GM23338 (cell line): ENCODE measurements around the gene TMC1.

Experiments used
- REST ChIP-seq: IDR thresholded peaks from one replicate; pipeline ENCODE4 v1.6.1; 2018; ENCODE audit warnings: antibody characterized with exemption; ENCODE audit not compliant: unreplicated experiment
- TF ChIP-seq, protein P1 (sequence below), 2 experiments: fragments of 200-600 bp in 1 of 2; sonication (generic) in 1 of 2; conservative IDR thresholded peaks; 2 replicates each; pipeline versions ENCODE4 v1.5.1 to v1.6.1; 2016 to 2017; ENCODE audit warnings: antibody characterized with exemption in 2 of 2, low read depth in 2 of 2, mild to moderate bottlenecking in 2 of 2, moderate library complexity in 1 of 2

DNA sequence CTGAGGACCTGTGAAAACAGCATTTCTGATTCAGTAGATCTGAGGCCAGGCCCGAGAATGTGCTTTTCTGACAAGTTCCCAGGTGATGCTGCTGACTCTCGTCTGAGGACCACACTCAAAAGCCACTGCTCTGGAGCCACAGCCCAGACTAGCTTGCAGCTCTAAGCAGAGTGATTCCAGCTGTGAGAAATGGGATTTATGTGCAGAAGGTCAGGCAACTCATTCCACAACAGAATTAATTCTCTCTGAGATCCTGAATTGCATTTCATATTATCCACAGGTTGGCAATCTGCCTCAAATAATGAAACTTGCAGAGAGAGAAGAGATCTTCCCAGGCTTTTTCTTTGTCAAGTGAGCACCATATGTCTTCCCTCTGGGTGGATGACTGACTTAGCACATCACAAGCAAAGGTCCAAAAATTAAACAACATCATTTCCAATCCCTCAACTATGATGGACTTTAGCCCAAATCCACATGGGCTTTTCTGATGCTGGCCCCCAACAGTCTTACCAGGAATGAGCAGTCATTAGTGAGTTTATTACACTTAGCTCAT lies 291.2 kb downstream of the TMC1 start:
- TF ChIP-seq, protein P1, sequence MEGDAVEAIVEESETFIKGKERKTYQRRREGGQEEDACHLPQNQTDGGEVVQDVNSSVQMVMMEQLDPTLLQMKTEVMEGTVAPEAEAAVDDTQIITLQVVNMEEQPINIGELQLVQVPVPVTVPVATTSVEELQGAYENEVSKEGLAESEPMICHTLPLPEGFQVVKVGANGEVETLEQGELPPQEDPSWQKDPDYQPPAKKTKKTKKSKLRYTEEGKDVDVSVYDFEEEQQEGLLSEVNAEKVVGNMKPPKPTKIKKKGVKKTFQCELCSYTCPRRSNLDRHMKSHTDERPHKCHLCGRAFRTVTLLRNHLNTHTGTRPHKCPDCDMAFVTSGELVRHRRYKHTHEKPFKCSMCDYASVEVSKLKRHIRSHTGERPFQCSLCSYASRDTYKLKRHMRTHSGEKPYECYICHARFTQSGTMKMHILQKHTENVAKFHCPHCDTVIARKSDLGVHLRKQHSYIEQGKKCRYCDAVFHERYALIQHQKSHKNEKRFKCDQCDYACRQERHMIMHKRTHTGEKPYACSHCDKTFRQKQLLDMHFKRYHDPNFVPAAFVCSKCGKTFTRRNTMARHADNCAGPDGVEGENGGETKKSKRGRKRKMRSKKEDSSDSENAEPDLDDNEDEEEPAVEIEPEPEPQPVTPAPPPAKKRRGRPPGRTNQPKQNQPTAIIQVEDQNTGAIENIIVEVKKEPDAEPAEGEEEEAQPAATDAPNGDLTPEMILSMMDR (conservative IDR thresholded peaks at IDR 0.05; ENCODE audit: low read depth in 2 of 2) = no peak
- no peak for TF ChIP-seq REST
